Activated CD4-positive, alpha-beta T cell treated with anti-CD3 and anti-CD28 coated beads, Interleukin-2, amount 50 U/mL, for 16 hours (primary cell): ENCODE results near the gene SPATA16.
"Not testable (repeated sequence)": the region's sequence is repeated elsewhere in the genome, so short reads cannot be mapped to it uniquely, and the experiment has no call there.

Source experiments
- DNase-seq: peaks from one replicate; pipeline ENCODE4 v3.0.0-alpha.2; 2020

SPATA16 gene

DNA sequence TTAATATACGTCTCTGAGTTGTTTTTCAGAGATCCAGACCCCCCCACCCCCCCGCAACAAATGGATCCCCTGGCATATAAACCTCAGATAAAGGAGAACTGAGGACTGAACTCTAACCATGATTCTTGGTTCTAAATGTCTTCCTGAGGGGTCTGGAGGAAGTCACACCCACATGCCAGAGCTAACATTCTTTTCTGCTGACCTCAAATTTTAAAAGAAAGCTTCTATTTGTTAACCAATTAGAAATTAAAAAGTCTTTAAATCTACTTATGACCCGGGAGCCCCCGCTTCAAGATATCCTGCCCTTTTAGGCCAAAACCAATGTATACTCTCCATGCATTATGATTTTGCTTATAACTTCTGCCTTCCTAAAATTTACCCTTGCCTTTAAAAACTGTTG is 202.2 kb downstream of the SPATA16 start:
- no peak for DNase-seq

DNA sequence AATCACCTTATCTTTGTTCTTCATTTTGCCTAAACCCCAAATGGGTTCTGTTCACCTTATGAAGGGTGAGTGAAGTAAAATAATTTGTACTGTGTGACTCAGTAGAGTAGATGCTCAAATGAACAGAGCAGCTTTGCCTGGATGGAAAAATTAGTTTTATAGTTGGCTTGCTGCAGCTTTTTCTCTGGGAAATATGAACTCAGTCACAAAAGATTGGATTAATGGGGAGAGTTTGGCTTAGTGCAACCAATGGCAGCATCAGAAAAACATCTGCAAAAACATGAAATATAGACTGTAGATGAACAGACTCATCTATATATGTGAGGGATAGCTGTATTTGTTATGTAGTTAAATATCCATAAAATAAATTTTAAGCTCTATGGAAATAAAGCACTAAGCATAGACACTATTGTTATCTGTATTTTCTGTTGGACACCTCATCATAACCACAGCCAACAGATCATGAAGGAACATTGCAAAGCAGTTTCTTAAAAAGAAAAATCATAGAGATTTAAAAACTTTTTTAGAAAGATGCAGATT is 209.2 kb downstream of the SPATA16 start:
- DNase-seq, result no peak

DNA sequence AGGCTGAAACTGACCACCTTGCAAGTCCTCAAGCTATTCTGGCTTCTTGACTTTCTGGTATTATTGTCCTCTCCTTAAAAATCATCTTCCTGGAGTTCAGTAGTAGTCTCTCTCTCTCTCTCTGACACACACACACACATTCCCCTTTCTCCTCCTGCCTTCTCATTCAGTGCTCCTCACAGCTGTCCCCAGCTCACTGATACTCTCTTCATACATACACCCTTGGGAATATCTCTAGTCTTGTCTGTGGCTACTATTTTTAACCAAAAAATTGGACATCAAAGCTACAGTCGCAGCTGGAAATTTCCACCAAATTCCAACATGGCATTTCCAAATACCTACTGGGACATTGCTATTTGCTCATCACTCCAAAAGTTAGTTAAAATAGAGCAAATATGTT is 211.6 kb downstream of the SPATA16 start:
- no peak for DNase-seq

DNA sequence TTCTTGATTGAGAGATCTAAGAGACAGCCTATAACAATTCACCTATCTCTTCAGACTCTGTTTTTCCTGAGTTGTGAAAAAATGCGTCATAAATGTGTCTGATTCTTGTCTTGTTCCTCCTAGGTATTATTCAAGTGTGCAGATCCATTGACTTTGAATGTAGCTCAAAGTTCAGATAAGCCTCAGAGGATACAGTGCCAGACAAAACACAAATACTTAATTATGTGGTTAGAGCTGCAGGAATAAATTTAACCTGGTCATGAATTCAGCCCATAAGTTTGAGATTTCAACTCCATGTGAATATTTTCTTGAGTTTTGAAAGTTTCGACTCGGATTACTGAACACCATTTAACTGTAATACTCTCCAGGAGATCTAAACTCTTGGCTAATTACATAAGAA is 216.5 kb downstream of the SPATA16 start:
- DNase-seq, result no peak

DNA sequence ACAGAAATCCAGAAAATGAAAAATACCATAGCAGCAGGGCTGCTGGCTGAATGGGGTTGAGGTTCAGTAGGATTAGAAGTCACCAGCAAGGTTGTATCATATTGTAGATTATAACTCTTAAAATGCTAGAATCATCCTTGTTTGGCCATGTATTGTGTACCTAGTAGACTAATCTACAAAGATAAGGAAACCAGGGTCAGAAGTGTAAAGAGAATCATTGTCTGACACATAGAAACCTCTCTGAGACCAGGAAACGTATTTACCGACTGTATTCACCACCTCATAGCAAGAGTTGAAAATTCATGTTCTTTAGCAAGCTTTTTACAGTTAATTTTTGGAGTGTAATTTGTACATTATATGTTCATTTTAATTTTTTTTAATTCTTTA is 221.7 kb downstream of the SPATA16 start:
- no peak for DNase-seq

DNA sequence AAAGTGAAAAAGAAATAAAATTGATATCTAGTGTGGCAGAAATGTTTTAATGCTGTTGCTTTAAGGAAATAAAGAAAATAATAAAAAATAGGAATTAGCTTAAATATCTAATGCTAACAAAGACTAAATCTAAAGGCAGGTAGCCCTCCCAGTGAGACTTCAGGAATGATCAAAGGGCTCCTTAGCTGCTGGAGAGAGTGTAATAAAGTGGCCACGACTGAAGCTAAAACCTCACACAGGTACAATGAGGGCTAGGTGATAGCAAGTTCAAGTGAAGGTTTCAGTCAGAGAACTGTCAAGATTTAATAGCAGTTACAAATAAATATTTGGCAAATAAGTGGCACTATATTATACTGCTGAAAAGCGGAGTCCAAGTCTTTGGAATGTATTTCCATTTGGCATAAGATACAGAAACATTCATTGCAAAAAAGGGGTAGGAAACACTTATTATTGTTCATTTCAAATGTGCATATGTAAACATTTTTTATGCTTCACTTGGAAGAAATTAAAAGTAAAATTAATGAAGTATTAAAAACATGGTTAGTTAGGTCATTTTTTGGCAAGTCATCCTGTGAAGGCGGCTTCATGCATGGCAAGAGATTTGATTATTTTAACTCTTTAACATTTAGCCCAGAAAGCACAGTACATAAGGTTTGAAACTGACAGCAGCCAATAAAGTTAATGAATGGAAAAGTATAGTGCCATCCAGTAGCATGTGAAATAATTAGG is 222.3 kb downstream of the SPATA16 start:
- no peak for DNase-seq

DNA sequence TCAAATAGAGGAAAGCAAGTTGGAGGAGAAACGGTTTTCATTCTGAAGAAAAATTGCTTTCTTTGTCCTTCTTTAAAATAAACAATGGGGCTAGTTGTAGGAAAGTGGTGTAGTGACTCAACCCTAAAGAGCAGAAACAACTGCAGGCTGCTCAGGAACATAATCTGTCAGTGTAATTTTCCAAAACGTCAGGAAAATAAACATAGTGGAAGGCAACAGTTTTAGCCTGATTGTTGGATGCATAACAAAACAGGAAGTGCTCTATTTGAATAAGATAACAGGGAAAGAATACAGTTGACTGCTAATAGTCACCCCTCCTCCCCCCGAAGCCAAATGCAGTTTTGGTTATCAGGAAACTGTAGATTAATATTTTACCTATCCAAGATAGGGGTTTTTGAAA is 222.9 kb downstream of the SPATA16 start:
- DNase-seq, result no peak

DNA sequence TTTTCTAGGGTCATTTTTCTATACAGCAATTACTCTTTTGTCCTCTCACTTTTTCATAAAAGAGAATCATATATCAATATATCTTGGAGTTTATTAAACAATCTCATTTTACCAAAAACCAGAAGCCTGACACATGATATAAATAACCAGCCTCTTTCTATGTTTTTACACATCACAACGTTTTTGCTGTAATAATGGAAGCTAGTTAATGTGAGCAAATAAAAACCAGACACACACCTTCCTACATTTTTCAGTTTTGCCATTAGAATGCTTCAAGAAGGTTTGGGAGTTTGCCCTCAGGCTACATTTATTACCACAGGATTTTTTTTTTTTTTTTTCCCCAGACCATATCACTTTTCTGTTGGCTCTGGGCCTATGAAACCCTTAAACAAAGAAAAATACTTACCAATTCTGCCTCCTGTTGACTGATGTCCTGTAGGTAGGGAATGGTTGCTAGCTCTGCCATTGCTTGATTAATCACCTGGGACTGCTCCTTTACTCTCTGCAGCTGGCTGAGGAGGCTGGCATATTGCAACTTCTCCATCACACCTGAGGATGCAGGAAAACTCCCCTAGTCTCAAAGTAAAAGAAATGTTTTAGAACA is 225.0 kb downstream of the SPATA16 start:
- DNase-seq, result no peak

DNA sequence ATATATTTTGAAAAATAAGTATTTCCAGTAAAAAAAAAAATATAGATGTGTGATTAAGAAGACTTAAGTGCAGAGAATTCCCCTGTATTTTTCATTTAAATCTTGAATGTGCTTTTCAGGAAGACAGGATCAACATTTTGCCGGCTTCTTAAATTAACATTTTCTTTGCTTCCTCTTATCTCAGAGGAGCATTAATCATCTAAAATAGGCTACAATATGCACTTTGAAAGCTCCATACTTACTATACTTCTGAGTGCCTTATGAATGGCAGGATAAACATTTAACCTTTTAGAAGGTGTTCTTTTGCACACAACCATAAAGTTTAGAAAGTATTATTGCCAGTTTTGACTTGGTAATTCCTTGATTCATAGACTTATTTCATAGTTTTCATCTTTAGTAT is 226.2 kb downstream of the SPATA16 start:
- no peak for DNase-seq

DNA sequence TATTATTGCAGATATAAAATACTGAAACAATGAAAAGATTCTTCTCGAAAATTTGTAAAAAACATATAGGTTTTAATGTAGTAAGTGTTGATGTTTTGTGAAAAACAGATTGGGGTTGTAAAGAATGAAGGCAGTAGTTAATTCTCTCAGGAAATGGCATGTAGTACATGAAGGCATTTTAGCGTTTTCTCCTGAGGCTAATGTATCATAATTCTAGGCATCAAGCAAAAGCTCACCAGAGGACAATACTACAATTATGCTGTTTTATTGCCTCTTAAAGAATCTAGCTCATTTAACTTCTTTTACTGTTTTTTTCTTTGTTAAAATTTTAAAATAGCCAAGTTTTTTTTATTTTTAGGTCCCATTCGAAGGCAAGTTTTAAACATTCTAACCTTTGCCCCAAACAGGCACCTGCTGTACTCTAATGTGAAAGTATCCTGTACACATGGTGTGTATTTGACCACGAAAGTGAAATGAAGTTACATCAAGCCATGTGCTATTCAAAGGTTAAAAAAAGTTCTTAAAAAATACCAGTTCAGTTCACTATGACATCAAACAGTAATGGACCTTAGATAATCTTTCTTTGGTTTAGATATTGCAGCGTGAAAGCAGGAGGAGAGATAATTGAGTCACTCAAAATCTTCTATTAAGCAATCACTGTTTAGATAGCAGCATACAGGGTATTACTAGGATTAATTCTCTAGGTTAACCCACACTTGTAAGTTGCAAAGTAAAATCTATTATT is 227.0 kb downstream of the SPATA16 start:
- no peak for DNase-seq

DNA sequence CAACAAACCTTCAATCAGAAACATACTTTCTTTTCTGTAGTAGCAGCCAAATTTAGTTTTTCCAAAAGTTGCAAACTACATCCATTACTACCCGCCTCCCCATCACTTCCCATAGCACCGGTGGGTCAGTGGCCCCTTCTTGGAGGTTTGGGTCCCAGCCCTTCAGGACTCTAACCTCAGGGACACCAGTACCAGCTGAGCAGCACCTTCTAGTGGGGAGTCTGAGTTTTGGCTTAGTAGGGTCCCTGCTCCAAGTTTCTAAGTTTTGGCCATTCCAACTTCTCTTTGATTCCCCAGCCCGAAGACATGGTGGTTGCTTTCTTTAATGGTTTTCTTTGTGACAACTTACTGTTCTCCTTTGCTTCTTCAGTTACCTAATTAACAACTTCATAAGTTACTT is 229.9 kb downstream of the SPATA16 start:
- DNase-seq, result no peak

DNA sequence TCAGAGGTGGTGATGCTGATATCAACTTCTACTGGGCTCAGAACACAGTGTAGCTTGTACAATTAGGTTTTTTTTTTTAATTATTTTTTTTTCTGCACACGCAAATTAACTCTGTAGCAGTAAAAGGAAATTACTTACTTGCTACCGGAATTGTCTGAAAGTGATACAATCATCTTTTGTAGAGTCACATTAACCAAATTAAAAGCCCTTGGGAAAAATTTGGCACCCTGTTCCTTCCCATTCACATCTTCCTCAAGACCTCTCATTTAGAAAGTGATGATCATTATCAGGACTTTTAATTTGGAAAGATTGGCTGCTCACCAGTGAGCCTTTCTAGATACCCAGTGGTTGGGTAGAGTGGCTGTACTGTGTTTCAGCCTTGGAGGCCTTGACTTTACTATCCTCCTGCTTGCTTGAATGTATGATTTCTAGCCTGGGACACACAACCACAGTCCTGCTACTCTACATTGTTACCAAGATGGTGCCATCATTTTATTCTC is 232.2 kb downstream of the SPATA16 start:
- no peak for DNase-seq

DNA sequence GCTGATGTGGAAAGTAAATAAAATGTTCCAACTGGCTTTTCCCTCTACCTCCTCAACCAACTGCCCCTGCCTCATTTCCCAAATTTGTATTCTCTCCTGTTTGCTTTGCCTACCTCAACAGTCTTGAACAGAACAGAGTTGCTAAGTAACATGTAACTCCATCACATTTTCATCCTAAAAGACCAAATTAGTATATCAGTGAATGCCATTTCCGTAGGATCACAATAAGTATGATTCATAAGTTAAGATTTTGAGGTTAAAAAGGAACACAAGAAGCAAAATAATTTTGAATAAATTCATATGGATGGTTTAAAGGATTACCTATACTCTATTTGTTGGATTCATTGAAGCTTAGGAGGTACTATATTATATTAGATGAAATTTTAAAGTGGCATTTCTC is 235.6 kb downstream of the SPATA16 start:
- DNase-seq, result no peak

DNA sequence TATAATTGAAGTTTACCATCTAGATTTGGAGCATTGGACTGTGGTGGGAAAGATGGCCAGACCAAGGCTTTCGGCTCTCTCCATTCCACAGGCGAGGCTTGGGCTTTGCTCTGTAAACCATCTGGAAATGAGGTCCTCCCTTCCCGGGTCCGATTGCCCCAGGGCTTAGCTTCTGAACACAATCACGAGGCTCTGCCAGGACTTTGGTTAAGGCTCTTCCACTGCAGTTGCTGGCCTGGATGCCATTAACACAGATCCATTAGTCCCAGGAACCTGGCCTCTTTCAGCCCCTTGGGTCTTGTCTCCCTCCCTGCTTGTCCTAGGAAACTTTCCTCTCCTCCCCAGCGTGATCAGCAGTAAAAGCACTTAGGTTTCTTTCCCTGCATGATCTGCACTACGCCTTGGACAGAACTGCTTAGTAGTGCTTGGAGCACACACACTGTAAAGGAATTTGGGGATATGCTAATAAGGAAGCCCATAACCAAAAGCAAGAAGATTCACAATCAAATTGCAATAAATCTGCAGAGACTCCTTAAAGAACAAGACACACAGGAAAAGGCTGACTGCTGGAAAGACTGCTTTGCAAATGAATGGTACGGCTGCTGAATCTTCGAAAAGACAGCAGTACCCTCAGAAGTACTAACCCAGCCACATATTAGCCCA is 236.2 kb downstream of the SPATA16 start:
- no peak for DNase-seq

DNA sequence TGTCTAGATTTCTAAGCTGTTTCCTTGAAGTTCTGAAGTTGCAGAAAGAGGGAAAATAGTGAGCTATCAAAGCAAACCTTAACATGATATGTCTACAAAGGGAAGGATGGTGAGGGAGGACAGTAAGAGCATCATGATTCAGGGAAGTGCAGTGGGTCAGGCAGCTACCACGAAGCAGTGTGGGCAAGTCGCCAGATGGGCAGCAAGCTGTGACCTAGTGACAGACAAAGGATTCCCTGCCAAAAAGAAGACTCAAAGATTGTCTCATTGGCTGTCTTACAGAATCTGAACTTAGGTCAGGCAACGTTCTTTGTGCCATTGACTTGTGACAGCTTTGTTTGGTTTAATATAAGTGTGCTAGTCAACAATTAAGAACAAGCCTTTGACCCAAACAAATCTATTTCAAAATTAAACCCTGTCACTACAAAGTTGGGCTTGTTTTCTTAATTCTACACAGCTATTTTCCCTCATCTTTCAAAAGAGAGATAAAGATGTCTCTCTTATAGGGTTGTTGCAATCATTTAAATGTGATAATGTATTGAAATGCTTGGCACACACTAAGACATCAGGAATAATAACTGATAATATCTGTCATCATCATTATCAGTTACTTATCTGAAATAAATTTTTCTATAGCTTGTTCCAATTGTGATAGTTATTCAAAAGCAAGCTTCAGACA is 237.3 kb downstream of the SPATA16 start:
- DNase-seq, result no peak

DNA sequence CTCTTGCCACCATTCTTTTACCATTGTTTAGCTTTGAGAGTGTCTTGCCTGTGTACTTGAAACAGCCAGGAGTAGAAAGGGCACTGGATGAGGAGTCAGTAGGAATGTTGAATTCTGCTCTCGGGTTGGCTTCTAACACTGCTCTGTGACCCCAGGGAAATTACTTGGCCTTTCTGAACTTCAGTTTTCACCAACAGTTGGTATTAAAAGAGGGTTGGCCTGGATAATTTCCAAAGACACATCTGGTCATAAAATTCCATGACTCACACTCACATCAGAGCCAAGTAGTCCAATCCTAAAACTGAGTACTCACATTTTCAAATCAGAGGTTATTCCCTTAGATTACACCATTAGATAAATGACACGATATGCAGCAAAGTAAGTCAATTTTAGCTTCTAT is 248.9 kb downstream of the SPATA16 start:
- DNase-seq, result no peak

DNA sequence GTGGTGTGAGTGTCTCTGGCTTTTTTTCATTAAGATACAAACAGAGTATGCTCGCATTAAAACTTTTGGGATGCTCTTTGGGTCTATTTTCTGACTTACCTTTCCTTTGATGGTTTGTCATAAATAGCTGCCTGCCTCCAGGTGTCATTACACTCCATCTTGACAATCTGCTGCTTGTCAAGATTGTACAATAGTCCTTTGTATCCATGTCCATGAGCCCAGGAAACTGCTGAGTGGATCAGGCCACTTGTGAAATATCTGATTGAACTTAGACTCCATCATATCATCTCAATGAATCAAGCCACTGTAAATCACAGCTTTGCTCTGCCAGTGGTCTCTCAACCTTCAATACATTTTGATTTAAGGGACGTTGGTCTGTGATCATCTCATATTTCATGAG is 255.3 kb downstream of the SPATA16 start:
- no peak for DNase-seq

DNA sequence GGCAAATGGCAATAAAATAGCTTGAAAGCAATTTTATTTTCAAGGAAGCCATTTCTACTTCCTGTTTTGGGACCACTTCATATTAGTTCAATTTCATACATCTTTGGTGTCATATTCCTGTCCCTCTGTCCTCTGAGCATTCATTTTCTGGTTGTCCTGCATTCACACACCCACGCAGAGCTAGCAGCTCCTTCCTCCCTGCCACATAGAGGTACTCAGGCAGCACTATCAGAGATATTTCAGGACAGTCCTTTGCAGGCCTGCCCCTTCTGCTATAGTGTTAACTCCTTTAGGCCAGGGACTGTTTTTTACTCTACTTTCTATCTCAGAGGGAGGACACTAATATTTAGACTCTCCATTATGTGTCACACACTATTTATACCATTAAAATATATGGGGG is 258.5 kb downstream of the SPATA16 start:
- no peak for DNase-seq

DNA sequence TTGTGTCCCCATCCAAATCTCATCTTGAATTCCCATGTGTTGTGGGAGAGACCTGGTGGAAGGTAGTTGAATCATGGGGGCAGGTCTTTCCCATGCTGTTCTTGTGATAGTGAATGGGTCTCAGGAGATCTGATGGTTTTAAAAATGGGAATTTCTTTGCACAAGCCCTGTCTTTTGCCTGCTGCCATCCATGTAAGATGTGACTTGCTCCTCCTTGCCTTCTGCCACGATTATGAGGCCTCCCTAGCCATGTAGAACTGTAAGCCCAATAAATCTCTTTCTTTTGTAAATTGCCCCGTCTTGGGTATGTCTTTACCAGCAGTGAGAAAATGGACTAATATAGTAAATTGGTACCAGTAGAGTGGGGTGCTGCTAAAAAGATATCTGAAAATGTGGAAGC is 261.7 kb downstream of the SPATA16 start:
- not testable (repeated sequence) for DNase-seq

DNA sequence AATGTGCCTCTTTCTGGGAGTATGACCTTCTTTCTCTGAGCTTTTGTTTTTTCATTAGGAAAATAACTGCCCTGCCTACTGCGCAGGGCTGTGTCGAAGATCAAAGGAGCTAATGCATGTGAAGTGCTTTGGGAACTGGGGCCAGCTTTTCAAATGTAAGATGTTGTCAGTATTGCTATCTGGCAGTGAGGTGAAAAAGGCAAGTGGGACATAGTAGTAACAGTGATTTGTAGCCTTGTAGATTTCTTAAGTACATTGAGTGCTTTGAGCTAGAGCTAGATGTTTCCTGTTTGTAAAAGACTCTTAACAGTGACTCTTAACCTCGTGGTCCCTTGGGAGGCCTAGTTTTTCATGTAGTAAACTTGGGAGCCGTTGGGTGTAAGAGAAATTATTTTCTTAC is 264.0 kb downstream of the SPATA16 start:
- no peak for DNase-seq

DNA sequence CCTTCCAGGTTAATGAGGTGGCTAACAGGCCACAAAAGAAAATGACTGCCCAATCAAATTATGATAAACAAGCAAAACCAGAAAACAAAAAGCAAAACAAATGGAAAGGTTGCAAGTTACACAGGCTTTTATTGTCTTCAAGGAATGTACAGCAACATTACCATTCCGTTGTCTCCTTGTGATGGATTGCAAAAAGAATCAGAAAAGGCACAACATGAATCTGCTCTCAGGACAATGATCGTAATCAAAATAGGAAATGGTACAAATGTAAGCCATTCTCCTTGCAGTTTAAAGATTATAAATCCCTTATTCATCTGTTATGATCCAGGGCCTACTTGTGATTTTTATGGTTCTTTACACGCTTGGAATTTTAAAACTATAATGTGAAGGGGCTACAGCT is 264.7 kb downstream of the SPATA16 start:
- DNase-seq, result no peak

DNA sequence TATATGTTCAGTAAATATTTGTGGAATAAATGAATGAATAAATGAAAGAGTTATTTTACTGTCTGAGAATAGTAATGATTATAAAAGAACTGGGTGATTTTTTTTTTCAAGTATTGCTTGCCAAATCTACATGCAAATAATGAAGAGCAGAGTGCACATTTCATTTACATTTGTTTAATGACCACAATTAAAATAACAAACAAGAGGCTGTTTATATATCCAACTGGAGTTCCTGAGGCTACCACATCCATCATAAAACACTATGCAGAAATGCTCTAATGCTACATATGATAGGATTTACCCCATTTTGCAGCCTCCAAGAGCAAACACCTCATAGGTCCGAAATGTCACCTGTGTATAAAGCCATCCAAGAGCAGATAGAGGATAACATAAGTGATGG is 266.0 kb downstream of the SPATA16 start:
- DNase-seq, result no peak
